GM20000 (cell line): ENCODE data around the gene RNF40.

ENCODE experiments used
- DNase-seq: peaks from one replicate; pipeline ENCODE4 v3.0.0; 2012; ENCODE audit warnings: low spot score
- CTCF ChIP-seq: IDR thresholded peaks from 2 replicates; pipeline ENCODE4 v1.5.1; 2012; ENCODE audit warnings: mild to moderate bottlenecking, control low read depth; ENCODE audit errors: extremely low read depth, missing control alignments

RNF40 gene

GRCh38 chr16:30774367-30775130 lies 12.4 kb downstream of the RNF40 start:
- no peak for TF ChIP-seq CTCF
- DNase-seq, result no peak

GRCh38 chr16:30775131-30775391 lies 12.9 kb downstream of the RNF40 start:
- TF ChIP-seq CTCF, result no peak
- DNase-seq, result no peak

DNA sequence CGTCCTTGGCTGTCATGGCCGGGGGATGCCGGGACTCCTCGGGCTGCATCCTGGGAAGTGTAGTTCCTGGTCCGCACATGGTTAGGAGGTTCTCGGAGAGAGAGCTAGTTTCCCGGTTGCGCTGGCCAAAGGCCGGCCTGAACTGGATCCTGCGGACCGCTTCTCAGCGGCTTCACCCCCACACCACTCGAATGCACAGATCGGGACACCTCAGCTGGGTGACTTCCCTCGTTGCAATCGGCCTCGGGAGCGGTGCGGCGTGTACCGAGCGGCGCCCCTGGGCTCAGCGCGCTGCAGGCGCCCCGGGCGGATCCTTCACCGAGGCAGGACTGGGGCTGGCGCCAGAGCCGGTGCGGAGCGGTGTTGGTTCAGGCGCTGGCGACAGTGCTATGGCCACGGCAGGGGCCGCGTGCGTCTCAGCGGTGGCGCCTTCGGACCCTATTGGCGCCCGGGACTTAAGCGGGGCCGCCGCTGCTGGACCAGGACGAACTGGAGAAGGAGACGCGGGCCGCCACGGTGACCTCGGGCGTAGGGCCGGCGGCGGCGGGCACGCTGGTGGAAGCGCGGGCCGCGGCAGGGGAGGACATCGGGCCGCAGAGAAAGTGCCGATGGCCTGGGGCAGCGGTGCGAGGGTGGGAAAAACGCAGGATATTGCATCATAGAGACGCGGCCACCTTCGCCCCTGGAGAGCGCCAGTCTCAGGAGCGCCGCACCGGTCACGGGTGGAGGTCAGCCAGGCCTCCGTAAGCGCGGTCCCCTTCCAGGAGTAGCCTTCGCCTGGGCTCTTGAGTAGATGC lies 13.5 kb downstream of the RNF40 start:
- TF ChIP-seq CTCF, result no peak
- peak; percentile 87 for DNase-seq

- DNase-seq, result no peak
- no peak for TF ChIP-seq CTCF
Observed at GRCh38 chr16:30777591-30778297, 15.6 kb downstream of the RNF40 start.

DNA sequence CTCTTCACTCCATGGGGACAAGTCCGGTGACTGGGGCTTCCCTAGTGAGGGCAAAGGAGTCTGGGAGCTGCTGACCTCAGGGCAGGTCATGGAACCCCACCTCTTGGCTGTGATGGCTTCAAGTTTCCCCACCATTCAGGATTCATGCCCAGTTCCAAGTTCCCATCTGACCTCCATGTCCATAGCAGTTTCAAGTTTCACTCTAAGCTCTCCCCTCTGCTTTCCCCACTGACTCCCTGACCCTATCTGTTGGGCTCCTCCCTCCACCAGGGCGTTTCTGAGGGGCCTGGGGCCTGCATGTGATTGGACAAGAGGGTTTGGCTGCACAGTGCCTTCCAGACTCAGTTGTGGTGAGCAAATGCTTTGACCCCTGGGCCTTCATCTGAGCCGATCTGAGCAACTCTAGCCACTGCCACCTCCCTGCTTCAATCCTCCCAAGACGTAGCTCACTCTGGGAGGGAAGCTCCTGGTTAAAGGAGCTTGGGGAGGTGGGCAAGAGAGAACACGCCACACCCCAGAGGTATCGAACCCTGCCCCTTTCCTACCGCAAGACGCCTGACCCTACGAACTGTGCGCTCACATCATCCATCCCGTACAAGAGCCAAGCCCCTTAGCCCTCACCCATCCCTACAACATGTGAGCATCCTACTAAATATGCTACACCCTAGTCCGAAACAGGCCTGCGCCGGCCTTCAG lies 16.6 kb downstream of the RNF40 start:
- TF ChIP-seq CTCF, result no peak
- DNase-seq, result no peak

DNA sequence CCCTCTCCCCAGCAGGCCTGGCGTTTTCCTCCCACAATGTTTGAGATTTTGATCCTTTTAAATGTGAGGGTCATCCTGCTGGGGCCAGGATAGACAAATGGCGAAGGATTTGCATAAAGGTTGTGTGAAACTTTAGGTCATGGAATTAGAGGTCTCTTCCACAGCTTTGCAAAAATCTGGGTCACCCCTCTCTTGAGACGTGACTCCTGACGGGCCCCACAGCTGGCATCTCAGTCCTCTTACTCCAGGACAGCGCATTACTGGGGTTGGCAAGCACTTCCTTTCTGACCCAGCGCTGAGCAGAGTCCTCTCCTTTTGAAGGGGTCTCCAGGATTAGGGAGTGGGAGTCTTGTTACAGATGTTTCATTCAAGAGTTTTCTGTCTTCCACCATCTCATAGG lies 17.5 kb downstream of the RNF40 start:
- DNase-seq, result no peak
- no peak for TF ChIP-seq CTCF
